ENCODE data around the gene SLC26A4.

Gene SLC26A4

DNA sequence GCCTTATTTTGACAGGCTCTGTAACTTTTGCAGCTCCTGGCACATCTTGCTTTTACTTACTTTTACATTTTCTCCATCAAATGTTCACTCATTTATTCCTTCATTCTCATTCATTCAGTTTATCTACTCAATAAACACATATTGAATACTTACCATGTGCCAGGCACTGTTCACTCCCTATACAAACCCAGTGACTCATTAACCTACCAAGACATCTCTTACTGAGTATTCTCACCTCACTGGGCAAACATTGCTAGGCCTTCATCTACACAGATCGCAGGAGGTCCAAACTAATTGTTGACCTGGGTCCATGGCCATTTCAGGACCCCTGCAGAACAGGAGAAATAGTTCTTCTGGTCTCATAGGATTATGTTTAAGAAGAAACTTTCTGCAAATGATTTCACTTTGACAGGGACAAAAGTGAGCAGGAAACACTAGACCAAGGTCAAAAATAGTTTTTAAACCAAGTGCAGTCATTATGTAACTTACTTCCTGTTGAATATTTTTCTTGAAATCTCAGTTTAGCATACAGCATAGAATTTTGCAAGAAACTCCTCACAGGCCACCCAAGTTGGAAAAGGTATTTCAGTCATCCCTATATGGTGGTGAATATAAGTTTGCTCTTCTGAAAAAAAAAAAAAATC is 17.6 kb downstream of the SLC26A4 start:
- H3K27ac ChIP-seq, result no peak overlapping the region
- TF ChIP-seq Cebpa-rat (IDR thresholded peaks at IDR 0.05), result no peak
- H3K36me3 ChIP-seq, result no peaks in the 10 kb centered on the region
- peaks cover 11% of the 10 kb centered on the region for H3K4me1 ChIP-seq
- H3K9ac ChIP-seq, result no peak overlapping the region
- H4K20me1 ChIP-seq, result no peaks in the 10 kb centered on the region
- H3K4me2 ChIP-seq, result peak overlapping the region; percentile 34
- H3K4me3 ChIP-seq, result no peak overlapping the region
- H3K9me3 ChIP-seq, result no peaks in the 10 kb centered on the region
- no peaks in the 10 kb centered on the region for H3K27me3 ChIP-seq

DNA sequence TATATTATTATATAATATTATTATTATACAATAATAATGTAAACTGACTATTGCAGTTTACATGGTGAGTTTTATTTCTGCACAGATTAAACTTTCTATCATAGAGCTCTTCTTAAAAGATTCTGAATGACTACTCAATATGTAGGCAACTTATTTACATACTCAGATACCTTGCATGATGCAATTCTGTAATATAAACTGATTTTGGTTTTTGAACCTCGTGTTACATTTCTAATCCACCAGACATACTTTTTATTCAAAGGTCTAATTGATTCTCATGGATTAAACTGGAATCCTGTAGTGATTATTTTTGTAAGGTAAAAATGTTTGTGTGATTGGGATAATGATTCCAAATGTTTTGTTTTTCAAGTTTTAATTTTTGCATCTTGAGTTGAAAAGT is 19.9 kb downstream of the SLC26A4 start:
- no peak overlapping the region for H3K9ac ChIP-seq
- TF ChIP-seq Cebpa-rat (IDR thresholded peaks at IDR 0.05), result no peak
- no peak overlapping the region for H3K4me3 ChIP-seq
- peaks cover 11% of the 10 kb centered on the region for H3K4me1 ChIP-seq
- no peaks in the 10 kb centered on the region for H3K36me3 ChIP-seq
- no peaks in the 10 kb centered on the region for H4K20me1 ChIP-seq
- no peaks in the 10 kb centered on the region for H3K9me3 ChIP-seq
- no peak overlapping the region for H3K27ac ChIP-seq
- H3K4me2 ChIP-seq, result no peak overlapping the region
- H3K27me3 ChIP-seq, result no peaks in the 10 kb centered on the region

DNA sequence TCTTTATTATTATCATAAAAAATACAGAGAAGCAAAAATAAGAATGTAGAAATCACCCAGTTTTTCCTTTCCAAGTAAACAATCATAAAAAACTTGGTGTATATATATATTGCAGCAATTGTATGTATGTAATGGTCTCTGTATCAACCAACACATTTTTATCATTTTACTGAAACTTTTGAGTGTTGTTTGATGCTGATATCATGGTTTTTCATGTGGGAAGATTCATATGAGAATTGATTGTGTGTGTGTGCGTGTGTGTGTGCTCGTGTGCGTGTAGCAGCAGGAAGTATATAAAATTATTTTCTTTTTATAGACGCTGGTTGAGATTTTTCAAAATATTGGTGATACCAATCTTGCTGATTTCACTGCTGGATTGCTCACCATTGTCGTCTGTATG is 22.3 kb downstream of the SLC26A4 start:
- no peak overlapping the region for H3K4me3 ChIP-seq
- H3K9me3 ChIP-seq, result no peaks in the 10 kb centered on the region
- no peaks in the 10 kb centered on the region for H4K20me1 ChIP-seq
- no peak overlapping the region for H3K9ac ChIP-seq
- no peak for TF ChIP-seq Cebpa-rat (IDR thresholded peaks at IDR 0.05)
- no peak overlapping the region for H3K4me2 ChIP-seq
- no peaks in the 10 kb centered on the region for H3K36me3 ChIP-seq
- no peak overlapping the region for H3K27ac ChIP-seq
- no peaks in the 10 kb centered on the region for H3K27me3 ChIP-seq
- H3K4me1 ChIP-seq, result peaks cover 10% of the 10 kb centered on the region

DNA sequence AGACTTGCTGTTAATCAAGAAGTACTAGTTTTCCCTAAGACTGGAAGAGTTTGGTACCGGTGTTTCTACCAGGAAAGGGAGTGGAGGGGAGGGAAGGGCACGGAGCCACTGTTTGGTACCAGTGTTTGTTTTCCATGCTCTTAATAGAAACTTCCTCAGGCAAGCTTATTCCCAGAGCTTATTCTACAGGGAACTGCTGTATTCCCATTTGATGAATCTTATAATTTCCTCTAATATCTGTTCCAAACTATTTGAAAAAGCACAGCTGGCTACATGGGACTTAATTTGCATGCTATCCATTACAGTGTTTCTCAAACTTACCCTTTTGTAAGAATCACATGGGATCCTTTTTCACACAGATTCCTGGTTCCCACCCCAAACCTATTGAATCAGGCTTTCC is 23.7 kb downstream of the SLC26A4 start:
- Histone ChIP-seq H3K4me1 (no peaks in the 10 kb centered on the region), H3K4me2 (no peak overlapping the region), H3K36me3 (no peaks in the 10 kb centered on the region), H3K9me3 (no peaks in the 10 kb centered on the region), H4K20me1 (no peaks in the 10 kb centered on the region), H3K4me3 (no peak overlapping the region), H3K9ac (no peak overlapping the region), H3K27me3 (no peaks in the 10 kb centered on the region), H3K27ac (no peak overlapping the region)
- no peak for TF ChIP-seq Cebpa-rat (IDR thresholded peaks at IDR 0.05)

DNA sequence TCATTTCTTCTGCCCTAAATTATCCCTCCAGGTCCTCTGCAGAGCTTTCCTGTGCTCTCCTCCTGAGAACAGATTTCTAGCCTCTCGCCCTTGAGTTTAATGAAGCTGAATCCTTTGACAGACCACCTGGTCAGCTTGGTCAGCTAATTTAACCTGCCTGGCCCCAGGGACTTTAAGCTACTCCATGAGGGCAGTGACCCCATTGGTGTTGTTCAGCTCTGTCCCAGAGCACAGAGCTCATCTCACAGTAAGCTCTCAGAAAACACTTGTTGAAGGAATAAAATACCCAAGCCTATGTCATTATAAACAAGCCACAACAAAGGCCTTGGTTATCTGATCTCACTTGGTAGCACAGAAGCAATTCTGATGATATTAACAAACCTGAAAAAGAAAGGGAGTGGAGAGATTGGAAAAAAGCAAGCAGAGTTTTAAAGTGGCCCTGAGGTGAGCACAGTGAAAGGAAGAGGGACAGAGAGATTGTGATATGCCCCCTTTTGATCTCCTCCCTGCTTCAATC is 24.4 kb downstream of the SLC26A4 start:
- Histone ChIP-seq H3K9me3 (no peaks in the 10 kb centered on the region), H3K27ac (no peak overlapping the region), H3K36me3 (no peaks in the 10 kb centered on the region), H3K4me1 (no peaks in the 10 kb centered on the region), H3K4me3 (no peak overlapping the region), H3K9ac (no peak overlapping the region), H3K4me2 (no peak overlapping the region), H4K20me1 (no peaks in the 10 kb centered on the region), H3K27me3 (no peaks in the 10 kb centered on the region)
- TF ChIP-seq Cebpa-rat (IDR thresholded peaks at IDR 0.05), result no peak

DNA sequence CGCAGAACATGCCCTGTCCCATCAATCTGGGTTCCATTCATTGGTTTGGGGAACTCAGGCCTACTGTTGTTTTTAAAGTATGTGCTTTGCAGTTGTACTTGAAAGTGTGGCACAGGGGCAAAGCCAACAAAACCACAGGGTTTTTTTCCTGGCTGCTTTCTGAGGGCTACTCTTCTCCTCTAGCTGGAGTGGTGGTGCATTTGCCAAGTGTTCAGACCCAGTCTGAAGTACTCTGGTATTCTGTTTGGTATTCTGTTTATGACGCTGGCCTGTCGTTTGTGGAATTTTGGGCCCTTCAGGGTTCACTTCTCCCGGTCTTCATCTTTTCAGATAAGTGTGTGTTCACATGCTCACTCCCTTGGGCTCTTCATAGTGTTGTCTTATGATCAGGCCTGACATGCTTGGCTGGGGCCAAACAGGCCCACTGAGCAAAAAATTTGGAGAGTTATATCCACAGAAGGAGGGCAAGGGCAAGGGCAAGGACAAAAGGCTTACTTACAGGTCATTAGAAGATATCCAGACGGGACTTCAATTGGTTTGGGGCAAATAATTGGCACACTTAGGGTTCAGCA is 26.3 kb downstream of the SLC26A4 start:
- Histone ChIP-seq H3K27ac (no peak overlapping the region), H3K9ac (no peak overlapping the region), H3K4me1 (no peaks in the 10 kb centered on the region), H3K27me3 (no peaks in the 10 kb centered on the region), H3K9me3 (no peaks in the 10 kb centered on the region), H3K4me3 (no peak overlapping the region), H3K4me2 (no peak overlapping the region), H3K36me3 (no peaks in the 10 kb centered on the region), H4K20me1 (no peaks in the 10 kb centered on the region)
- TF ChIP-seq Cebpa-rat (IDR thresholded peaks at IDR 0.05), result no peak

DNA sequence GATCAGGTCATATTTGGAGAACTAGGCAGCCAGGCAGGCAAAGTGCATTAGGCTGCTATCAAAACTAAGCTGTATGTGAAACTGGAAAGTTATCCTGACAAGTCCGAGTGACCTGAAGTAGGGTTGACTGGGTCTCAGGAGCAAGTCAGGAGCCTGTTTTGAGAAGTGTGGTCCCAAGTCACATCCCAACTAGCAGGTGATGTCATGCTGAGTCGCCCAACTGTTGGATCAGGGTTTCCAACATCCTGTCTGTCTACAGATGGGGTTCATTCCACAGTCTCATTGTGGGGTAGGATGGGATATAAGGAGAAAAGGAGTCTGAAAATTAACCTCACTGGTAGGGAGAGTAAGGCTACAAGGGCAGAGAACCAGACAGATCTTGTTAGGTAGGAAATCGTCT is 27.0 kb downstream of the SLC26A4 start:
- no peaks in the 10 kb centered on the region for H3K27me3 ChIP-seq
- no peaks in the 10 kb centered on the region for H3K4me1 ChIP-seq
- no peaks in the 10 kb centered on the region for H3K9me3 ChIP-seq
- H3K9ac ChIP-seq, result no peak overlapping the region
- H3K4me3 ChIP-seq, result no peak overlapping the region
- H3K27ac ChIP-seq, result no peak overlapping the region
- H3K4me2 ChIP-seq, result no peak overlapping the region
- H3K36me3 ChIP-seq, result no peaks in the 10 kb centered on the region
- TF ChIP-seq Cebpa-rat (IDR thresholded peaks at IDR 0.05), result no peak
- H4K20me1 ChIP-seq, result no peaks in the 10 kb centered on the region

DNA sequence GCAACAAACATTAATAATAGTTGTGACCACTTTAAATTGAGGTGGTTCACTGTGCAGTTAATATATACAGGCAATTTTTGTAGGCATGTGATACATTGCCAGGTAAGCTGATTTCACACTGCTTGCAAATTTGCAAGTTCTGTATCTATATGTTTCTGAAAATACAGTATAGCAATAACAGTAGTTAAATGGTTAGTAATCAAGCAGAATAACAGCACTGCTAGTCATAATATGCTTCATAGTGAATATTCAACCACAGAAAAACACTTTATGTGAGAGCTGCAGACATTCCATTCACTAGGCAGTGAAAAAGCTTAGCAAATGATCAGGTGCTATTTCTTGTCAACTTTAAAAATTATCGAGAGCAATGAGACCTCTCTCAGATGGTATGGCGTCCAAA is 28.9 kb downstream of the SLC26A4 start:
- no peaks in the 10 kb centered on the region for H3K36me3 ChIP-seq
- H3K4me1 ChIP-seq, result no peaks in the 10 kb centered on the region
- H3K9ac ChIP-seq, result no peak overlapping the region
- no peak overlapping the region for H3K27ac ChIP-seq
- H3K4me2 ChIP-seq, result no peak overlapping the region
- no peak for TF ChIP-seq Cebpa-rat (IDR thresholded peaks at IDR 0.05)
- no peaks in the 10 kb centered on the region for H3K9me3 ChIP-seq
- no peaks in the 10 kb centered on the region for H4K20me1 ChIP-seq
- no peaks in the 10 kb centered on the region for H3K27me3 ChIP-seq
- H3K4me3 ChIP-seq, result no peak overlapping the region

DNA sequence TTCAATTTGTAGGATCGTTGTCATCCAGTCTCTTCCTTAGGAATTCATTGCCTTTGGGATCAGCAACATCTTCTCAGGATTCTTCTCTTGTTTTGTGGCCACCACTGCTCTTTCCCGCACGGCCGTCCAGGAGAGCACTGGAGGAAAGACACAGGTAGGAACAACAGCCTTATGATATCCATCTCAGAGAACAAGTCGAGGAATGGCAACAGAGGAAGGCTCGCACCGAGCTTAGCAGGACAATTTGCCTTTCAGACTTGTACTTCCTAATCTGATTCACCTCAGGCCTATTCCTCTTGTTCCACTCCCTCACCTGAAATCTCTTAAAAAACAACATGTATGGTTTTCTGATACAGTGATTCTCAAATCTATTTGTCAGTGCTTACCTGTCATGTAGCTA is 29.5 kb downstream of the SLC26A4 start:
- no peaks in the 10 kb centered on the region for H3K4me1 ChIP-seq
- no peak overlapping the region for H3K27ac ChIP-seq
- no peaks in the 10 kb centered on the region for H3K27me3 ChIP-seq
- no peak overlapping the region for H3K9ac ChIP-seq
- no peak for TF ChIP-seq Cebpa-rat (IDR thresholded peaks at IDR 0.05)
- H3K4me2 ChIP-seq, result no peak overlapping the region
- no peaks in the 10 kb centered on the region for H3K36me3 ChIP-seq
- H4K20me1 ChIP-seq, result no peaks in the 10 kb centered on the region
- no peak overlapping the region for H3K4me3 ChIP-seq
- H3K9me3 ChIP-seq, result no peaks in the 10 kb centered on the region

DNA sequence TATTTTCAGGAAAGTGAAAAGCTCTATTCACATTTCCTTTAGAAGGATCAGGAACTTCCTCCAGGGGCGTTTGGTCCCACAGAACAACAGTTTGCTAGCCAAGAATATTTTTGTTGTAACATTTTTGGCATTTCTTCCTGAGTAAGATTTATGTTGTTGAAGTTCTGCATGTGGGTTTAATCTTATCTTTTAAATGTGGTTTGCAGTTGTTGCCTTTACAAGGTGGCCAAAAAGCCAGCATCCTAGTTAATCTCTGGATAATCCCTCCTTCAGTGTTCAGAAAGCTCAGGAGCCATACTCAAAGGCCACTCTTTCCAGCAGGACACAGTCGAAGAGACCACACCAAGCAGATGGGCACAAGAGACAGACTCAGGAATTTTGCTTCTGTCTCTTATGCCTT is 30.0 kb downstream of the SLC26A4 start:
- TF ChIP-seq Cebpa-rat (IDR thresholded peaks at IDR 0.05), result no peak

More for the DNA sequence above, 30.0 kb downstream of the SLC26A4 start:
- no peaks in the 10 kb centered on the region for H3K36me3 ChIP-seq
- no peak overlapping the region for H3K4me2 ChIP-seq
- no peak overlapping the region for H3K9ac ChIP-seq
- H3K9me3 ChIP-seq, result no peaks in the 10 kb centered on the region
- H3K4me3 ChIP-seq, result no peak overlapping the region
- H3K4me1 ChIP-seq, result no peaks in the 10 kb centered on the region
- H4K20me1 ChIP-seq, result no peaks in the 10 kb centered on the region
- H3K27me3 ChIP-seq, result no peaks in the 10 kb centered on the region
- no peak overlapping the region for H3K27ac ChIP-seq

Data from BLaER1 (cell line).